ENCODE data around the gene PERM1.
"Not testable (repeated sequence)": the region's sequence is repeated elsewhere in the genome, so short reads cannot be mapped to it uniquely, and the experiment has no call there.

The PERM1 gene

DNA sequence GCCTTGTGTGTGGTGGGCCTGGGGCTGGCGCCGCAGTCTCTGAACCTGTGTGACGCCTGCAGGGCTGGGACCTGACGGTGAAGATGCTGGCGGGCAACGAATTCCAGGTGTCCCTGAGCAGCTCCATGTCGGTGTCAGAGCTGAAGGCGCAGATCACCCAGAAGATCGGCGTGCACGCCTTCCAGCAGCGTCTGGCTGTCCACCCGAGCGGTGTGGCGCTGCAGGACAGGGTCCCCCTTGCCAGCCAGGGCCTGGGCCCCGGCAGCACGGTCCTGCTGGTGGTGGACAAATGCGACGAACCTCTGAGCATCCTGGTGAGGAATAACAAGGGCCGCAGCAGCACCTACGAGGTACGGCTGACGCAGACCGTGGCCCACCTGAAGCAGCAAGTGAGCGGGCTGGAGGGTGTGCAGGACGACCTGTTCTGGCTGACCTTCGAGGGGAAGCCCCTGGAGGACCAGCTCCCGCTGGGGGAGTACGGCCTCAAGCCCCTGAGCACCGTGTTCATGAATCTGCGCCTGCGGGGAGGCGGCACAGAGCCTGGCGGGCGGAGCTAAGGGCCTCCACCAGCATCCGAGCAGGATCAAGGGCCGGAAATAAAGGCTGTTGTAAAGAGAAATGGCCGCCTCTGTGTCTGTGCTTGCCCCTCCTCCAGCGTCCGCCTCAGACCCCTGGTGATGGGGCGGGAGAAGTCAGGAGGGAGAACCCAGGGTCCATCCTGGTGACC, 32.2 kb upstream of the PERM1 start:
- no peak for DNase-seq

DNA sequence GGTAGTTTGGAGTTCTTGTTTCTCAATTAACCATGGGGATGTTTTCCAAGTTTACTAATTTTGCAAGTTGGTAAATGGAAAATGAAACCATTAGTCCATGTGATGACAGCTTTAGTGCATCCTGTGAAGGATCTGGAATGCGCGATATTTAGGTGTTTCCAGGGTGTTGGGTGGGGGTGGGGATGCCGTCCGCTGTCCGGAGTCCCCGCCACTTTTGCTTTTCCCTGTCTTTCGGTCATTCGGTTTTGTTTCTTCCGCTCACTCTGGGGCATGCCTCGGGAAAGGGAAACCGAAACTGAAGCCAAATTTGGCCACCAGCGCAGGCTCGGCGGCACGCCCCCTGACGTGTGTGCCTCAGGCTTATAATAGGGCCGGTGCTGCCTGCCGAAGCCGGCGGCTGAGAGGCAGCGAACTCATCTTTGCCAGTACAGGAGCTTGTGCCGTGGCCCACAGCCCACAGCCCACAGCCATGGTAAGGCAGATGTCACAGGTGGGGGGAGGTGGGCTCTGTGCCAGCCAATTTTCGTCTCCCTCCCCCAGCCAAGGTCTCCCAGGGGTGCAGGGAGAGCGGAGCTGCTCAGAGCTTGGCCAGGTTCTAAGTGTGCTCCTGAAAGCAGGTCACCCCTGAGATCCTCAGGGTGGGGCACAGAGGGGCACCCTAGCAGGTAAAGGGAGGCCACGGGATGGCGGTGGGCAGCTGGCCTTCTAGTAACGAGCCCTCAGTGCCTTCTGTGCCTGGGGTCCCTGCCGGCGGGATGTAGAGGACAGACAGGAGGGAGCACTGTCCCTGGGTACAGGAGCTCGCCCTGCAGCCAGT, 31.4 kb upstream of the PERM1 start, which contains the start of gene ISG15:
Gene ISG15 (plus strand): TSS at position 393 of the 817 bp plus-strand sequence. CDS start 77 bp downstream, at position 470.
- peak; percentile 89 for DNase-seq

DNA sequence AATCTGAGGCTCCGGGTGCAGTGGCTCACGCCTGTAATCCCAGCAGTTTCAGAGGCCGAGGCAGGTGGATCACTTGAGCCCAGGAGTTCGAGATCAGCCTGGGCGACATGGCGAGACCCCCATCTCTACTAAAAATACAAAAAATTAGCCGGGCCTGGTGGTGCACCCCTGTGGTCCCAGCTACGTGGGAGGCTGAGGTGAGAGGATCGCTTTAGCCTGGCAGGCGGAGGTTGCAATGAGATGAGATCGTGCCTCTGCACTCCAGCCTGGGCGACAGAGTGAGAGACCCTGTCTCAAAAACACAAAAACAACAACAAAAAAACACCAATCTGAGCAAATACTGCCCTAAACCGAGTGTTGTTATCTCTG, 30.8 kb upstream of the PERM1 start:
- not testable (repeated sequence) for DNase-seq

DNA sequence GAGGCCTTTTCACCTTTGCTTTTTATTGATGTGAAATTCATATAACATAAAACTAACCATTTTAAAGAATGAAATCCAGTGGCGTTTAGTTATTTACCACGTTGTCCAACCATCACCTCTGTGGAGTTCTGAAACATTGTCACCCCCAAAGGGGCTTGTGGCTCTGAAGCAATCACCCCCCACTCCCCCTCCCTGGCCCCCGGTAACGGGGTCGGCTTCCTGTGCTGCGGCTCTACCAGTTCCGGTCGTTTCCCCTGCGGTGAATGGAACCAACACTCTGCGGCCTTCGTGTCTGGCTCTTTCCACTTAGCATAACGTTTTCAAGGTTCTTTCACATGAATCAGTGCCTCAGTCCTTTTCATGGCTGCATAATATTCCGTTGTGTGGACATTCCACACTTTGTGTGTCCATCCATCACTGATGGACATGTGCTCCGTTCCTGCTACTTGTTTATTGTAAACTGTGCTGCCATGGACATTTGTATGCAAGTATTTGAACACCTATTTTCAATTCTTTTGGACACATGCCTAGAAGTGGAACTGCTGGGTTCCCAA, 29.6 kb upstream of the PERM1 start:
- DNase-seq: no peak

DNA sequence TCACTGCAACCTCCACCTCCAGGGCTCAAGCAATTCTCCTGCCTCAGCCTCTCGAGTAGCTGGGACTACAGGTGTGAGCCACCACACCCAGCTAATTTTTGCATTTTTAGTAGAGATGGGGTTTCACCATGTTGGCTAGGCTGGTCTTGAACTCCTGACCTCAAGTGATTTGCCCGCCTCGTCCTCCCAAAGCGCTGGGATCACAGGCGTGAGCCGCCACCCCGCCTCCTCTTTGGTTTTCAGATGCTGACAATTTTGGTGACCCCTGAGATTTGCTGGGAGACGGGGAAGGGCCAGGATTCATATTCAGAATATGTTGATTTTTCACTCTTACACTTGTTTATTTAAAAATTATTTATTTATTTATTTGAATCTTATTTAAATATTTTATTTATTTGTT, 28.2 kb upstream of the PERM1 start:
- DNase-seq: not testable (repeated sequence)

DNA sequence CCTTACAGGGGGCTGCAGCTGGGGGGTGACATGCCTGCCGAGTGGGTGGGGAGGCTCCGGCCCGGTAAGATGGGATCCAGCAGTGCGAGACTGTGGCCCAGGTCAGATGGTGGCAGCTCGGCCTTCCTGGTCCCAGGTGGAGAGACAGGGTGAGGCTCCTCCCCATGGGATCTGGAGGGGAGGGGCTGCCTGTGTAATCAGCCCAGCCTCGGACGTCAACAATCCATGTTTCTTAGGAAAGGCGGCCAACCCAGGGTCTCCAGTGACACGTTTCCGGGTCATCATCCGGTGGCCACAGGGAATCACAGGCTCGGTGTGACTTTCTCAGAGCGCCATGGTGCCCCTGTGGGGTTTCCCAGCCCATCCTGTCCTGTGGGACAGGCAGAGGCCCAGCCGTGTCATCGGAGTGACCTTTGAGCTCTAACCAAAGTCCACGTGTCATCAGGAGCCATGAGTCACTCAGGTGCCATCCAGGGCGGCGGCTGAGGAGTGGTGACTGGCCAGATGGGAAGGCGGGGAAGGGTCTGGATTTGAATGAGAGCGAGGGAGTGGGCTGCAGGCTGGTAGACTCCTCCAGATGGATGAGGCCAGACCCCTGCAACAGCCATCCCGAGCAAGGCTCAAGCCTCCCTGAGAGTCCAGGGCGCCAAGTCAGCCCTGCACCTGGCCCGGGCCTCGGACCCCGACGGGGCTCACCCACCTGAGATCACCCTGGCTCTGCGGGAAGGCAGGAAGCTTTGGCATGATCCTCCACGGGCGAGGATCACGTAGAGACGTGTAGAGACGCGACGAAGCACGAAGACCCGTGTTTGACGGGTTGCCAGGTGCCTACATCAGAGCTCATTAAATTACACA, 24.6 kb upstream of the PERM1 start:
- DNase-seq: no peak

DNA sequence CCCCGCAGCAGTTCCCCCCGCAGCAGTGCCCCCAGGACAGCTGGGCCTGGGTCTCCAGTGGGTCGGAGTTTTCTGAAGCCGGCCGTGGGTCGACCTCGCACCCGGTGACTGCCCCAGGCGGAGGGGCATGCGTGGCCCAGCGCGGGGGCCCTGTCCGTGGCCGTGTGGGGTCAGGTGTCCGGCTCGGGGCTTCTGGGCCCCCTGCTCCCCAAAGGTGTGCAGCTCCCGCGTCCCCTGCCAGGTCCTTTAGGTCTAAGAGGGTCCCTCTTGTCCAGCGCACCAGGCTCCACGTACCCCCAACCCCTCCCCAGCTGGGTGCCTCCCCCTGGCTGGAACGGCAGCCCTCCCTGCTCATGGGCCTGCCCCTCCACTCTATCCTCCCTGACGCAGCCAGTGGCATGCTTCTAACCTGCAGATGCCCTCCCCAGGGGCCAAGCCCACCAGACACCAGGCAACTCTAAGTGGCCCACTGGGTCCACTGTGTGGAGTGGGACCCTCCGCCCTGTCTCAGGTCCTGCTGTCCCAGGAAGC, 23.9 kb upstream of the PERM1 start:
- no peak for DNase-seq

DNA sequence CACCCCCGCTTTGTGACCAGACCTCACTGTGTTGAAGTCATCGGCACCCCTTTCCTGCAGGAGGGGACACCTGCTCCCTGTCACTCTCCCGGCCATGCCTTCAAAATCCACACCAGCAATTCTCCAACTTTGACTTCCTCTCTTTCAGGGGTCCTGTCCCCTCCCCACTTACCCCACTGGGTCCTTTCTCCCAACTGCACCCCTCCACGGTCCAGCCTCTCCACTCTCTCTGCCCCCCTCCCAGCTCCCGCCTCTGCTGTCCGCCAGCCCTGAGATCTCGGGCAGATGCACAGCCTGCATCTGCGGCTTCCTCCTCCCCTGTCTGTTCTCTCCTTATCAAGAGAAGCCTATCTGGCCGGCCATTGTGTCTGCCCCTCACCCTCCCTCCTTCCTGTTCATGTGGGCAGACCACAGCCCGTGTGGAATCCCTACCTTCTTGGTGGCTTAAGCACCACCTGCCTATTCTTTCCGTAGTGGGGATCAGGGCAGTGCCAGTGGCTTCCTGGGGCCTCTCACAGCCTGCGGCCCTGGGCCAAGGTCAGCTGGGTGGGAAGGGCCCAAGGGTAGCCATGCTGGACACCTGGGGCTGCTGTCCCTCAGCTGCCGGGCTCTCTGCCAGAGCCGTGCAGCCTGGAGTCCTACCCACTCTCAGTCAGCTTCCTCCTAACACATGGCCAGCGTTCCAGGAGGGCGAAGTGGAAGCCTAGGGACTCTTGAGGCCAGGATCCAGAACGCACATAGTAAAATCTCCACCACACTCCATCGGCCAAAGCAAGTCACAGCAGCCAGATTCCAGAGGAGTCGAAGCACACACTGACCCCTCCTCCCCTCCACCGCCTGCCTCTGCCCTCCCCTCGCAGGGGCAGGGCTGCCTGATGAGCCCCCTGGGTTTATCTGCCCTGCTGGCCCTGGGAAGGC, 23.1 kb upstream of the PERM1 start:
- DNase-seq: no peak

DNA sequence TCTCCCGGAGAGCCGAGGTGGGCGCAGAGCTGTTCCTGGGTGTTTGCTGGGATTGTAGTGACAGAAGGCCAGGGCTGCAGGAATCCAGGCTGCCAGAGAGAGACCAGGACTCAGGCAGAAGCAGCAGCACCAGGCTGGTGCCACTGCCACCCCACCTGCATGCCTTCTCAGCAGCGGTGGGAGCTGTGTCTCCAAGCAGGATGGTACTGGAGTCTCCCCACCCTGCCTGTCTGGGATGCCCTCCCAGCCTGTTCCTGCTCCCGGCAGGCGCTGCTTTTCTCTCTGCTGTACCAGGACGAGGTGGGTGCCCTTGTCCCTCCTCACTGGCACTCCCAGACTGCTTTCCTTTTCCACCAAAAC, 22.5 kb upstream of the PERM1 start:
- DNase-seq: no peak

DNA sequence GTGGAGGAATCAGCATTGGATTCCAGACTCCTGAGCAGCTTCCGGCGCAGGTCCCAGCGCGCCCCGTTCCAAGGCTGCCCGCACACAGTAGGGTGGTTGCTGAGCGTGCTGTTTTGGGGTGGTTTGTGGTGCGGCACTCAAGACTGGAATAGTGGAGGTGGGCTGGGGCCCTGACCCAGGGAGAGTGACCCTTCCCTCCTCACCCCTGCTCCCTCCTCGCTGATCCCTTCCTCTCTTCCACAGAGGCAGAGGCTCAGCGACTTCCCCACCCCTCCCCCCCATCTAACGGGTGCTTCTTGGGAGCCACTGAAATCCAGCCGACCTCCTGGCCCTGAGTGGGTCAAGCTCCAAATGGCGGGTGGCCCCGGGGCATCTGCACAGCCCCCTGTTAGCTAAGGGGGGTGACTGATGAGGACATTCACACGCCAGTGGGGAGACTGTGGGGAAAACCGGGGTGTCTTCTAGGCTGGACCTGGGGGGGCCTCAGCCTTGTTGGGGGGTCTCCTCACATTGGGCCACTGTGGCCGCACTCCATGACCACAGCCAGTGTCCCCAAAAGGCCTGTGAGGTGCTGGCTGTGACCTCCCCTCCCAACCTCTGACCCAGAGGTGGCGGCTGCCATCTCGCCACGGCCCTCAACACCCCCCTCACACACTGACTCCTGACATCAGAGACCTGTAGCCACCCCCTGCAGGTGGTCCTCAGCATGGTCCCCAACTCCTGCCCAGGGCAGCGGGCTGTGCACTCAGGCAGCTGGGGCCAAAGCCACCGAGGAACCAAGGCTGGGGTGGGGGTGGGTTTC, 21.9 kb upstream of the PERM1 start:
- DNase-seq: no peak

DNA sequence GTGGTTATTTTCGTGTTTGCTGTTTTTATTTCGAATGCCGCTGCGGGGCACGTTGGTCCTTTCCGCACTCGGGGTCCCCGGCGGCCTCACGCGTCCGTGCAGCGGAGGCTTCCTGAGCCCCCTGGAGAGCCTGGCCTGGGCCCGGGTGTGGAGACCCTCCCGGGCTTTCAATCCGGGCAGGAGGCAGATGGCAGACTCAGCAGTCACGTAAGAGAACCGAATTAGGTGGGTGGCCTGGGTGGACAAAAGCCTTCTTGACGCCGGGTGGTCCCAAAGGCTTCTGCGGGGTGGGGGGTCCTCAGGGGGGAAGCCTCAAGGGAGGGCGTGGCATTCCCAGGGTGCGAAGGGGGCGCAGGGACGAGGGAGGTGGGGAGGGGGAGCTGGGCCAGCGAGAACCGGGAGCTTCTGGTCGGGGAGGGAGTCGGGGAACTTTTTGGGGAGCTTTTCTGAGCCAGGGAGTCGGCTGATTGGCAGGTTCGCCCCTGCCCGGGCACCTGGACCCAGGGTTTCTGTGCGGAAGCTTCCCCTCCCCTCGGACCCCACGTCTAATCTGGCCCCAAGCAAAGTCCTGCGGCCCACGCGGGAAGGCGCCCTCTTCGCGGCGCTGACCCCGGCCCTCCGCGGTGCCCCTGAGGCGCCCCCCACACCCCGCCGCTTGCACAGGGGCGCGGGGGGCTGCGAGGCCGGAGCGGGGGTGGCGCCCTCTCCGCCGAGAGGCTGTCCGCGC, 19.3 kb upstream of the PERM1 start:
- DNase-seq: no peak

DNA sequence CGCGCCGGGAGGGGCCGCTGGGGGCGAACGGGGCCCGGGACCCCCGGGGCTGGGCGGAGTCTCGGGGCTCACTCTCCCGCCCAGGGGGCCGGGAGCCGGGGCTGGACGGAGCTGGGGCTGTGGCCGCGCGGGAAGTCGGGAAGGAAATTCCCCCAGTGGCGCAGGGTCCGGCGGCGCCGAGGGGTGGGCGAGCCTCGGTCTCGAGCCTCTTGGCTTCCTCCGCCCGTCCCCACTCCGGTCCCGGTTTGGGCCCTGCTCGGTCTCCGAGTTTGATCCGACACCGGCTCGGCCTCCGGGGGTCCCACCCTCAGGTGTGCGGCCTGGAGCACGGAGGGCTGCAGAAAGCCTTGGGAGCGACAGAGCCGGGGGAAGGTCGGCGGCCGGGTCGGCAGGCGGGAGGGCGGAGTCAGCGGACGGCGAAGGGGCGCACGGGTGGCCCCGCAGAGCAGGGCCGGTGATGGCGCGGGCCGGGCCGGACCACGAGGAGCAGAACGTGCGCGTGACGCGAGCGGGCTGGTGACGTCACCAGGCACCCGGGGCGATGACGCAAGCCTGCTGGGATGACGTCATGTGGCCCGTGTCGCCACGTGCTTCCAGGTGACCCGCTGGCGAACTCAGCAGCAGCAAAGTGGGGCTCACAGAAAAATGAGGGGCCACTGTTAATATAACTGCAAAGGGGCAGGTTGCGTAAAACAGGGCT, 18.6 kb upstream of the PERM1 start:
- DNase-seq: peak; percentile 81

DNA sequence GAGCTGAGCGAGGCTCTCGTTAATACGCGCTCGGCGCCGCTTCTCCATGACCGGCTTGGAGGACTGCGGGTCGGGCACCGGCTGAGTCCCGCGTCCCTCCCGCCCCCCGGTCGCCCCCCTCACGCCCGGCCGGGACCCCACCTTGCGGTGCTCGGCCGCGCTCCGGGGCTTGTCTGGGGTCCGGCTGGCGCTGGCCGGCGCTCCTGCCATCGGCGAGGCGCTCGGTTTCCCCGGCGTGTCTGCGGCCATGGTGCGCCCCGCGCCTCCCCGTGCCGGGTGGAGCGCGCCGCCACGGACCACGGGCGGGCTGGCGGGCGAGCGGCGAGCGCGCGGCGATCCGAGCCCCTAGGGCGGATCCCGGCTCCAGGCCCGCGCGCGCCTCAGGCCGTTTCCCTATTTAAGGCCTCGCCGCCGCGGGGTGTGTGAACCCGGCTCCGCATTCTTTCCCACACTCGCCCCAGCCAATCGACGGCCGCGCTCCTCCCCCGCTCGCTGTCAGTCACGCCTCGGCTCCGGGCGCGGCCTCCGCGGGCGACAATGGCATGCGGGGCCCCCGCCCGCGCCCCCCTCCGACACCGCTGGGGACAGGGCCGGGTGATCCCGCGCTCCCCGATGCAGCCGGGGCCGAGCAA, 17.9 kb upstream of the PERM1 start, which contains the start of gene HES4:
Gene HES4 (minus strand): TSS at position 373 of the 632 bp plus-strand sequence. CDS start 124 bp downstream, at position 249.
- peak; percentile 74 for DNase-seq

DNA sequence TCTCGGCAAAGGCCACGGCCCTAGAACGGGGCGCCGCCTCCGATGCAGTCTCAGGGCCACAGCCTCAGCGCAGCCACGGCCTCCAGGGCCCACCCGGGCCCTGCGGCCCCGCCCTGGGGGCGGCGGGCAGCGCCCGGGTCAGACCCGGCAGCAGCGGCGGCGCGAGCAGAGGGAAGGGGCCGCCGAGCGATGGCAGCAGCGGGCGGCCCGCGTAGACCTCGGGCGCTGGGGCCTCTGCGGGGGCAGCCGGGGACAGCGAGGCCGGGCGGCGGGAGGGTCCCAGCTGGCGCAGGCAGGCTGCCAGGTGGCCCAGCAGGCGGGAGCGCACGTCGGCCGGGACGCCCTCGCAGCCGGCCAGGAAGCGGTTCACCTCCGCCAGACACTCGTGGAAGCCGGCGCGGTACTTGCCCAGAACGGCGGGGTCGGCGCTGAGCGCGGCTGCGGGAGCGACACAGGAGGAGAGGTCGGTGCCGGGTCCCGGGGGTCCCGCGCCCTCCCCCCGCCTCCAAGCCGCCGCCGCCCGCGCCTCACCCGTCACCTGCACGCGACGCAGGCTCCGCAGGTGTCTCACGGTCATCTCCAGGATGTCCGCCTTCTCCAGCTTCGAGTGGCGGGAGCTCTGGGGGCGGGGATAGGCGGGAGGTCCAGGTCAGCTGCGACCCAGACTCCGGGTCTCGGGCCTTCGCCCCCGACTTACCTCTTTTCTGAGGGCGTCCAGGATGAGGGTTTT, 17.3 kb upstream of the PERM1 start:
- DNase-seq: no peak

DNA sequence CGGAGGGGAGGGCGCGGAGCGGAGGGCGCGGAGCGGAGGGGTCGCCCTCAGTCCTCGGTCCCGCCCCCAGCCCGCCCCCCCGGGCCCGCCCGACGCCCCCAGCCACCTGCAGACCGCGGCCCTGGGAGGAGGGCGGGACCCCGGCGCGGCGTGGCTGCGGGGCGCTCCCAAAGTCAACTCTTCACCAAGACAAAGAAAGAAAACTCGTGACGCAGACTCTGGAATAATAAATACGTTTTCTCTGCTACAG, 16.8 kb upstream of the PERM1 start:
- DNase-seq: no peak

DNA sequence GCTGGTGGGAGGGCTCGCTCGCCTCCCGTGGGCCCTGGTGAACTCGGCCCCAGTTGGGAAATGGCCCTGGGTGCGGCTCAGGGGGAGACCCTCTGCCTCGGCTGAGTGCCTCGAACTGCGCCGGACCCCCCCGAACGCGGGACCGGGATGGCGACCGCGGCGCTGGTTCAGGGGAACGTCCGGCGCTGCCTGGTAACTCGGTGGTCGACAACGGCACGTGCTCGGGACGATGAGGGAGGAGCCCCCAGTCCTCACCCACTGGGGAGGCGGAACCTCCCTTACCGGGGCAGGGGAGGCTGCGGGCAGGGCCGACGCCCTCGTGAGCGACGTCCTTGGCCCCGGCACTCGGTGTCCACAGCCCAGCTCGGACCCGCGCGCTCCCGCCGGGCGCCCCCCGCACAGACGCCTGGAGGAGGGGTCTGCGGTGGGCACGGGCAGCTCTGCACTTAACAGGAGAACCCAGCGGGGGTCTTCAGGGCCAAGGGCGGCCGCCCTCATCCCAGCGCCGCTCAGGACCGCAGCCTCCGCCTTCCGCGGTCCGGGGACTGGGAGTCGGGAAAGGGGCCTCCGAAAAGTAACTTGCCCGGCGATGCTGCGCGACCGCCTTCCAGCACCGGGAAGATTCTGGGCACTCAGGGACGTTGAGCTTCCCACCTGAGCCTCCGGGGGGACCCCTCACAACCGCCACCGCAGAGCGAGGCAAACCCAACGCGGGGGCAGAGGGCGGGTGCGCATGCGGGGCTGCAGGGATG, 16.3 kb upstream of the PERM1 start:
- no peak for DNase-seq

DNA sequence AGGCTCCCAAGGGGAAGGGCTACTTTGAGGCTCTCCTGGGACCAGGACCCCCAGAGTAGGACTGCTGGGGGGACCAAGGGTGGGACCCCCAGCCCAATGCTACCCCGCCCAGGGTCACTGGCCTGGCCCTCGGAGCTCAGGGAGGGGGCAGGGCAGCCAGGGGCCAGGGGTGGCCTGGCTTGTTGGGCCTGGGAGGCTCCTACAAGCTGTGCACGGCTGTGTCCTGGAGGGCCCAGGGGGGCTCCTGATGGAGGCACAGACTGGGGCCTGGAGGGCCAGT, 15.8 kb upstream of the PERM1 start:
- no peak for DNase-seq

All from stimulated activated CD8-positive, alpha-beta memory T cell treated with anti-CD3 and anti-CD28 coated beads, Interleukin-4, amount 100 ng/mL, for 48 hours (primary cell).